LNCAP (cell line): ENCODE results near the gene EIF5A2.

Source experiments
- TF ChIP-seq, protein P1 (sequence below): fragments of 450-650 bp; IDR thresholded peaks from 2 replicates; pipeline ENCODE4 v1.5.1; 2017; ENCODE audit warnings: mild to moderate bottlenecking

EIF5A2 gene

GRCh38 chr3:170908235-170909116 lies at the start of gene EIF5A2:
Gene EIF5A2, minus strand, starts transcription at chr3:170908637. Its CDS starts 831 bp downstream, at chr3:170907806.
- TF ChIP-seq, protein P1, sequence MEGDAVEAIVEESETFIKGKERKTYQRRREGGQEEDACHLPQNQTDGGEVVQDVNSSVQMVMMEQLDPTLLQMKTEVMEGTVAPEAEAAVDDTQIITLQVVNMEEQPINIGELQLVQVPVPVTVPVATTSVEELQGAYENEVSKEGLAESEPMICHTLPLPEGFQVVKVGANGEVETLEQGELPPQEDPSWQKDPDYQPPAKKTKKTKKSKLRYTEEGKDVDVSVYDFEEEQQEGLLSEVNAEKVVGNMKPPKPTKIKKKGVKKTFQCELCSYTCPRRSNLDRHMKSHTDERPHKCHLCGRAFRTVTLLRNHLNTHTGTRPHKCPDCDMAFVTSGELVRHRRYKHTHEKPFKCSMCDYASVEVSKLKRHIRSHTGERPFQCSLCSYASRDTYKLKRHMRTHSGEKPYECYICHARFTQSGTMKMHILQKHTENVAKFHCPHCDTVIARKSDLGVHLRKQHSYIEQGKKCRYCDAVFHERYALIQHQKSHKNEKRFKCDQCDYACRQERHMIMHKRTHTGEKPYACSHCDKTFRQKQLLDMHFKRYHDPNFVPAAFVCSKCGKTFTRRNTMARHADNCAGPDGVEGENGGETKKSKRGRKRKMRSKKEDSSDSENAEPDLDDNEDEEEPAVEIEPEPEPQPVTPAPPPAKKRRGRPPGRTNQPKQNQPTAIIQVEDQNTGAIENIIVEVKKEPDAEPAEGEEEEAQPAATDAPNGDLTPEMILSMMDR, result no peak

GRCh38 chr3:170956647-170957046 lies 48.2 kb upstream of the EIF5A2 start:
- TF ChIP-seq, protein P1, result no peak

GRCh38 chr3:170953736-170954135 lies 45.3 kb upstream of the EIF5A2 start:
- TF ChIP-seq, protein P1, result no peak

DNA sequence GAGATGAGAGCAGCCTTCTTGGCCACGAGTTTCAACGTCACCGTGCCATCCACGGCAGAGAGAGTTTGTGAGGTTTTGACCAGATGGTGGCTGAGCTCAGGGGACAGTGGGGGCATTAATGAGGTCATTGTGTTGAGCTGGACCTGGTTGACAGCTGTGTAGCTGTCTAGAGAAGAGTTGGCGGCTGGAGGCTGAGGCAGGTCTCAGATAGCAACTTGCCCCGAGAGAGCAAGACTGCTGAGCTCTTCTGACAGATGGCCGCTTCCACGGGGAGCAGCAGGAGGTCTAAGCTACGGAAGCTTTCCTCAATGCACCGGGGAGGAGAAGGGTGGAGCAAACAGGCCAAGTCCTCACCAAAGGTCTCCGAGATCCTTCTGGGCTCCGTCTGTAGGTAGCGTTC lies 44.8 kb upstream of the EIF5A2 start:
- TF ChIP-seq, protein P1, result no peak

GRCh38 chr3:170949211-170949610 lies 40.8 kb upstream of the EIF5A2 start:
- TF ChIP-seq, protein P1, result no peak

DNA sequence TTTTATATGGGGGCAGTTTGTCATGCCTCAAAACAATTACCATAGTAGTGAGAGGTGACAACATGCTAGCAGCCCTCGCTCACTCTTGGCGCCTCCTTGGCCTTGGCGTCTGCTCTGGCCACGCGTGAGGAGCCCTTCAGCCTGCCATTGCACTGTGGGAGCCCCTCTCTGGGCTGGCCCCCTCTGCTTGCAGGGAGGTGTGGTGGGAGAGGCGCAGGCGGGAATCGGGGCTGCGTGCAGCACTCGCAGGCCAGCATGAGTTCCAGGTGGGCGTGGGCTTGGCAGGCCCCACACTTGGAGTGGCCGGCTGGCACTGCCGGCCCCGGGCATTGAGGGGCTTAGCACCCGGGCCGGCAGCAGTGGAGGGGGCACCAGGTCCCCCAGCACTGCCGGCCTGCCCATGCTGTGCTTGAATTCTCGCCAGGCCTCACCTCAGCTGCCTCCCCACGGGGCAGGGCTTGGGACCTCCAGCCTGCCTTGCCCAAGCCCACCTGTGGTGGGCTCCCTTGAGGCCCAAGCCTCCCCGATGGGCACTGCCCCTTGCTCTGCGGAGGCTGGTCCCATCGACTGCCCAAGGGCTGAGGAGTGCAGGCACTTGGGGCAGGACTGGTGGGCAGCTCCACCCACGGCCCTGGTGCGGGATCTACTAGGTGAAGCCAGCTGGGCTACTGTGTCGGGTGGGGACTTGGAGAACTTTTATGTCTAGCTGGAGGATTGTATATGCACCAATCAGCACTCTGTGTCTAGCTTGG lies 38.8 kb upstream of the EIF5A2 start:
- TF ChIP-seq, protein P1, result no peak

DNA sequence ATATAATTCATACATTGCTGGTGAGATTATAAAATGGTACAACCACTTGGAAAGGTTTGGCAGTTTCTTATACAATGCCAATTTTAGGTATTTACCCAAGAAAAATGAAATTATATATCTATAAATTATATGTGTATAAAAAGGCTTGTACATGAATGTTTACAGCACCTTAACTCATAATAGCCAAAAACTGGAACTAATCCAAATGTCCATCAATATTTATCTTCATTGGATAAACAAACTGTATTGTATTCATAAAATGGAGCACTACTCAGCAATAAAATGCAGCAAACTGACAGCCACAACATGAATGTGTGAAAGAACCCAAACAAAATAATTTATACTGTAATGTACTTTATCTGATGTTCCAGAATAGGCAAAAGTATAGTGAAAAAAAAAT lies 33.6 kb upstream of the EIF5A2 start:
- TF ChIP-seq, protein P1, result no peak
